GM12891 (cell line): ENCODE data around the gene ZNF407.

ENCODE experiments used
- POLR2A ChIP-seq: IDR thresholded peaks from 2 replicates; pipeline ENCODE4 v1.6.1; 2011; ENCODE audit warnings: low read depth, low read length, control low read depth
- POLR2AphosphoS5 ChIP-seq: IDR thresholded peaks from 2 replicates; pipeline ENCODE4 v1.6.1; 2011; ENCODE audit warnings: low read depth, low read length, control low read depth
- POU2F2 ChIP-seq: IDR thresholded peaks from 2 replicates; pipeline ENCODE4 v1.6.1; 2011; ENCODE audit warnings: low read depth, mild to moderate bottlenecking, control low read depth, low read length, moderate library complexity
- SPI1 ChIP-seq: IDR thresholded peaks from 2 replicates; pipeline ENCODE4 v1.6.1; 2011; ENCODE audit warnings: low read depth, low read length, control low read depth
- TAF1 ChIP-seq: IDR thresholded peaks from 2 replicates; pipeline ENCODE4 v1.6.1; 2011; ENCODE audit warnings: low read depth, low read length, control low read depth

- TF ChIP-seq POLR2A (no peak), POLR2AphosphoS5 (no peak), SPI1 (no peak), POU2F2 (no peak), TAF1 (no peak)
These were observed 391.5 kb downstream of the ZNF407 start for GRCh38 chr18:74989134-74989533.
